ENCODE results near the gene ALDH3A2.

ALDH3A2 gene

GRCh38 chr17:19648475-19649273 is at the start of gene ALDH3A2:
Gene ALDH3A2 (plus strand): TSS chr17:19648751. CDS start chr17:19648972, 221 bp downstream.
- peak; percentile 96 for DNase-seq

GRCh38 chr17:19610311-19610710 is 38.2 kb upstream of the ALDH3A2 start:
- DNase-seq: no peak

GRCh38 chr17:19610879-19611278 is 37.7 kb upstream of the ALDH3A2 start:
- no peak for DNase-seq

GRCh38 chr17:19613979-19614378 is 34.6 kb upstream of the ALDH3A2 start:
- no peak for DNase-seq

- DNase-seq: no peak
Observed at GRCh38 chr17:19614900-19615299, 33.7 kb upstream of the ALDH3A2 start.

- no peak for DNase-seq
Observed at GRCh38 chr17:19618015-19618414, 30.5 kb upstream of the ALDH3A2 start.

GRCh38 chr17:19619705-19620325 is 28.7 kb upstream of the ALDH3A2 start:
- DNase-seq: no peak

- no peak for DNase-seq
Observed at GRCh38 chr17:19621697-19622096, 26.9 kb upstream of the ALDH3A2 start.

- no peak for DNase-seq
Observed at GRCh38 chr17:19626079-19626478, 22.5 kb upstream of the ALDH3A2 start.

- DNase-seq: no peak
Observed at GRCh38 chr17:19629449-19629848, 19.1 kb upstream of the ALDH3A2 start.

GRCh38 chr17:19630035-19630434 is 18.5 kb upstream of the ALDH3A2 start:
- DNase-seq: no peak

GRCh38 chr17:19630661-19631060 is 17.9 kb upstream of the ALDH3A2 start:
- DNase-seq: no peak

- DNase-seq: no peak
Observed at GRCh38 chr17:19631905-19632304, 16.6 kb upstream of the ALDH3A2 start.

- DNase-seq: no peak
Observed at GRCh38 chr17:19641687-19642372, 6.7 kb upstream of the ALDH3A2 start.

- DNase-seq: no peak
Observed at GRCh38 chr17:19642373-19642893, 6.1 kb upstream of the ALDH3A2 start.

GRCh38 chr17:19644493-19645210 is 3.9 kb upstream of the ALDH3A2 start:
- DNase-seq: no peak

GRCh38 chr17:19645734-19646201 is 2.8 kb upstream of the ALDH3A2 start:
- DNase-seq: peak; percentile 61

- no peak for DNase-seq
Observed at GRCh38 chr17:19646788-19647696, 1.5 kb upstream of the ALDH3A2 start.

GRCh38 chr17:19647697-19648474 is 665 bp upstream of the ALDH3A2 start:
- peak; percentile 62 for DNase-seq

- no peak for DNase-seq
Observed at GRCh38 chr17:19649274-19649541, 657 bp downstream of the ALDH3A2 start.

GRCh38 chr17:19650826-19651225 is 2.3 kb downstream of the ALDH3A2 start:
- DNase-seq: no peak

All from activated CD4-positive, CD25-positive, alpha-beta regulatory T cell treated with anti-CD3 and anti-CD28 coated beads, Interleukin-2, amount 50 U/mL, for 72 hours (primary cell).